ENCODE measurements around the gene MEIOB.
"Not testable (repeated sequence)": the region's sequence is repeated elsewhere in the genome, so short reads cannot be mapped to it uniquely, and the experiment has no call there.

The MEIOB gene

GRCh38 chr16:1876066-1876465 is 4.1 kb upstream of the MEIOB start:
- DNase-seq = not testable (repeated sequence)

DNA sequence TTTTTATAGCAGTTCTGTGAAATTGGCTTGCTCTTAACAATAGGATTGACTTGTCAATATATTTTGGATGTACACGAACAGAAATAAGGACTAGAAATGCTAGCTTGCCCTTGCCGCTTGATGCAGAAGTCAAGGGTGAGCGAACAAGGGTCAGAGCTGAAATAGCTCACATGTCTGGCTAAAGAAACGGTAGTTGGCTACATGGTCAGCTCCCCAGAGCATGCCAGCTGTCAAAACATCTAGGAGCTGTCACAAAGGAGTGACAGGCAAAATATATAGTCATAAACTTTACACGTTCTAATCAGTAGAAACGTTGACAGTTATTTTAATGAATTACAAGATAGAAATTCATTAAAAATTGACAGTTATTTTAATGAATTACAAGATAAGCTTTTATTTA is 2.9 kb upstream of the MEIOB start:
- no peak for DNase-seq

GRCh38 chr16:1870365-1871082 is 1.4 kb downstream of the MEIOB start:
- peak; percentile 42 for DNase-seq

GRCh38 chr16:1865902-1866690 is 5.9 kb downstream of the MEIOB start:
- no peak for DNase-seq

DNA sequence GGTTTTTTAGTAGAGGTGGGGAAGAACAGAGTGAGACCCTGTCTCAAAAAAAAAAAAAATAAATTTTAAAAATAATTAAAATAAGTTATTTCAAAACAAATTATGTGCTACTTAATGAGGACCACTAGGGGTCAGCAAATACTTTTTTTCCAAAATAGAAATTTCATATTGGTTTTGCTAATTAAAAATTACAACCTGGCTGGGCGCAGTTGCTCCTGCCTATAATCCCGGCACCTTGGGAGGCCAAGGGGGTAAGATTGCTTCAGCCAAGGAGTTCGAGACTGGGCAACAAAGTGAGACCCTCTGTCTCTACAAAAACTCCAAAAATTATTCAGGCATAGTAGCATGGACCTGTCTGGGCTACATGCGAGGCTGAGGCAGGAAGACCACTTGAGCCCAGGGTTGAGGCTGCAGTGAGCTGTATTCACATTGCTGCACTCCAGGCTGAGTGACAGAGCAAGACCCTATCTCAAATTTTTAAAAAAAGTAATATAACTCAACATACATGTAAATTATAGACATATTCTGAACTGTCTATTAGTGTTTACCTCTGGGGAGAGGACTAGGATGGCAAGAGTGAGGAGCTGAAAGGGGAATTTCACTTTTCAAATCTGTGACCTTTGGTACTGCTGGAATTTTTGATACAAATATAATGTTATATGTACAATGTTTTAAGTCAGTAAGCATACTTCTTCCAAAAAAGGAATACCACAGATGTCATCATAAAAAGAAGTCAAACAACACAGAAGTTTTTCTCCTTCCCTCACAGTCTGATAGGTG is 8.1 kb downstream of the MEIOB start:
- DNase-seq = no peak

DNA sequence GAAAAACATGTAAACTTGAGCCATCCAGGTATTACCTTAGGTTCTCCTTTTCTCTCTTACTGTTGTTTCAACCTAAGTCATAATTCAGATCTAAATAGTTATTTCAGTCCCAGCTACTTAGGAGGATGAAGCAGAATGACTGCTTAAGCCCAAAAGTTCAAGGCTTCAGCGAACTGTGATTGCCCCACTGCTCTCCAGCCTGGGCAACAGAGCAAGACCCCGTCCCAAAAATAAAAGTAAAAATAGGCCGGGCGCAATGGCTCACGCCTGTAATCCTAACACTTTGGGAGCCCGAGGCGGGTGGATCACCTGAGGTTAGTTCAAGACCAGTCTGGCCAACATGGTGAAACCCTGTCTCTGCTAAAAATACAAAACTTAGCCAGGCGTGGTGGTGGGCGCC is 9.6 kb downstream of the MEIOB start:
- no peak for DNase-seq

DNA sequence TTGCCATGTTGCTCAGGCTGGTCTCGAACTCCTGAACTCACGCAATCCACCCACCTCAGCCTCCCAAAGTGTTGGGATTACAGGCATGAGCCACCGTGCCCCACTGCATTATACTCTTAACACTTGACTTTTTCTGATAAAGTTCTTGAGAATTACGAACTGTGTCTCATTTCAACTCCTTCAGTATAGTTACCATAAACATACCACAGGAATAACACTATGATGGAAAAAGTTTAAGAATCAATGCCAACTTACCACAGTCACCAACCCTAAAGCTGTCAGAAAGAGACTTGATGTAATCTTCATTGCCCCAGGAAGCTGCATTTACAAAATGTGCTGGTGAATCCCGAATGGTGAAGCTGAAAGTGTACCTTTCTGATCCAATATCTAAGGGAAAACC is 10.2 kb downstream of the MEIOB start:
- DNase-seq = no peak

DNA sequence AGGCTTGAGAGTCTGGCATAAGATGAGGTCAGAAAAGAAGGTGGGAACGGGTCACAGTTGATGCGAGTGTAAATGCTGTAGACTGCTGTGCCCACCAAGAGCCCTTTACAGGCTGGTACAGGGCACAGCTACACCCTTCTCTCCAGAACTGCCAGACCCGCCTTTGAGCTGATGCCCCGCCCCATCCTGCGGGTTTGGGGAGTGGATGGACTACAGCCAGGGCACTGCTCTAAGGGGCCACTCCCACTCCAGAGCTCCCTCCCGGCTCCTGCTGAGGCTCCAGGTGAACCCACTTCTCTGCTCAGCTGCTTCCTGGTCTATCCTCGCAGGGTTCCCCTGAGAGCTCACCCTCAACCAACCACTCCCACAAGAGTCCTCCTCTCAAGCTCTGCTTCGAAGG is 12.3 kb downstream of the MEIOB start:
- DNase-seq = no peak

DNA sequence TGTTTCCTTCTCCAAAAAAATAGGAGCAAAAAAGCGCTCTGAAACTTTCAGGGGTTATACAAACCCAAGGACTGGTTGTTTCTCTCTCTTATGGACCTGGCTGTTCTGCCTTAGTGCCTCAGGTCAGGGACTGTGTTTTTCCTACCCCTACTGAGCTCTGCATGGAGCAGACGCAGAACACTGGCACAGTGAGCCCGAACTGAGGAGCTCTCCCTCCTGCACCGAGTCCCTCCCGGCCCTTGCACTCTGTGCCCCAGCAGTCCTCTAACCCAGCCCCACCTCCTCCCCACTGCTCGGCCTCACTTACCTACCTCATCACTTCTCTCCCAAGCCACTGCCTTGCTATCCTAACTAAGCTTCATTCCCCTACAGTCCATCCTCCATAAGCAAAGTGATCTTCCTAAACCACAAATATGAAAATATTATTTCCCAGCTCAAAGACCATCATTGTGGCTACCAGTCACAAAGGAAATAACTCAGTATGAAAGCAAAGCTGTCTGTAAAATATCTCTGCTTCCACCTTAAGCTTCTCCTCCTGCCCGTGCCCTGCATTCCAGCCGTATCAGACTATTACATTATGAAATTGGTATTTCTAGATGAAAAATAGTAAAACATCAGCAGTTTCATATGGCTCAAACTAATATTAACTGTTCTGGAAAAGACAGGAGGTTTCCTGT is 13.6 kb downstream of the MEIOB start:
- no peak for DNase-seq

DNA sequence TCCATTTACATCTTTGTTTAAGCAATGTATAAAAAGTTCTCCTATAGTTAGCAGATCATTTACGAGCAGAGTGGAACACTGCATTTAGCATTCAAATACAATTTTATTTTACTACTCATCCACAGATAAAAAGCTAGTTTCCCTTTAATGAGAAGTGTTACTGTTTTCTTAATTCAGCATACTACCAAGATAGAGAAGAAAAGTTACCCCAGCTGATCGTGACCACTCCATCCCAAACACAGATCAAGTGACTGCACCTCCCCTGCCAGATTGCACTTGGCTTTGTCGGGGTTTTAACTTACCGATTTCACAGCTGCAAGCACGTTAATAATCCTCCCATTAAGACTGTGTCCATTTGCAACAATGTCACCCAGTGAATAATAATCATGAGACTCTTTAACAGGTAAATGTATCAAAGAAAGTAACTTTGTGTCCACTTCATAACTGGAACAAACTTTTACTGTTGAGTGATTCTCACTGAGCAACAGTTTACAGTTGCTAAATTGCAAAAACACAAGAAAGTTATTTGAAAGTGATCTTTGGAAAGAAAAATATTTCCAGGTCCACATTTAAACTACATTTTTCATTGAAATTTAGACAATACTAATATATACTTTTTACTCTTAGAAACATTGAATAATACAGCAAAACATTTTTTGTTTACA is 14.4 kb downstream of the MEIOB start:
- DNase-seq = no peak

GRCh38 chr16:1851793-1852192 is 20.2 kb downstream of the MEIOB start:
- no peak for DNase-seq

GRCh38 chr16:1850981-1851380 is 21.0 kb downstream of the MEIOB start:
- DNase-seq = no peak

GRCh38 chr16:1846416-1846815 is 25.5 kb downstream of the MEIOB start:
- DNase-seq = no peak

DNA sequence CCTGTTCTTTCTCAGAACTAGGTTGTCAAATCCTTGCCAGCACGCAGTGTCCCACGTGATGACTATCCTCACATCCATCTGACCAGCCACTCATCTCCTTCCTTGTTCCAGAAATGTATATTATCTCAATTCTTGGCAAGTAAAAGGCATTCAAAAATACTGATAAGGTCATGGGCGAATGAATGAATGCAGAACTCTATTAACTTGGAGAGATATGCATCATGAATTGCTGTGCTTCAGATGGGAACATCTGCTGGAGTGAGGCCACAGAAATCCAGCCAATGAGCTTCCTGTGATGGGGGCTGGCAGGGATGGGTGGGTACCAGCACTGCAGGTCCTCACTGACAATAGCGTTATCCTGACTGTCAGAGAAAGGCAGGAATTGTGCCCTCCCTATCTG is 26.0 kb downstream of the MEIOB start:
- no peak for DNase-seq

GRCh38 chr16:1839554-1839953 is 32.4 kb downstream of the MEIOB start:
- no peak for DNase-seq

GRCh38 chr16:1834096-1834495 is 37.9 kb downstream of the MEIOB start:
- DNase-seq = no peak

- no peak for DNase-seq
Measured at GRCh38 chr16:1832838-1833454, 39.0 kb downstream of the MEIOB start.

DNA sequence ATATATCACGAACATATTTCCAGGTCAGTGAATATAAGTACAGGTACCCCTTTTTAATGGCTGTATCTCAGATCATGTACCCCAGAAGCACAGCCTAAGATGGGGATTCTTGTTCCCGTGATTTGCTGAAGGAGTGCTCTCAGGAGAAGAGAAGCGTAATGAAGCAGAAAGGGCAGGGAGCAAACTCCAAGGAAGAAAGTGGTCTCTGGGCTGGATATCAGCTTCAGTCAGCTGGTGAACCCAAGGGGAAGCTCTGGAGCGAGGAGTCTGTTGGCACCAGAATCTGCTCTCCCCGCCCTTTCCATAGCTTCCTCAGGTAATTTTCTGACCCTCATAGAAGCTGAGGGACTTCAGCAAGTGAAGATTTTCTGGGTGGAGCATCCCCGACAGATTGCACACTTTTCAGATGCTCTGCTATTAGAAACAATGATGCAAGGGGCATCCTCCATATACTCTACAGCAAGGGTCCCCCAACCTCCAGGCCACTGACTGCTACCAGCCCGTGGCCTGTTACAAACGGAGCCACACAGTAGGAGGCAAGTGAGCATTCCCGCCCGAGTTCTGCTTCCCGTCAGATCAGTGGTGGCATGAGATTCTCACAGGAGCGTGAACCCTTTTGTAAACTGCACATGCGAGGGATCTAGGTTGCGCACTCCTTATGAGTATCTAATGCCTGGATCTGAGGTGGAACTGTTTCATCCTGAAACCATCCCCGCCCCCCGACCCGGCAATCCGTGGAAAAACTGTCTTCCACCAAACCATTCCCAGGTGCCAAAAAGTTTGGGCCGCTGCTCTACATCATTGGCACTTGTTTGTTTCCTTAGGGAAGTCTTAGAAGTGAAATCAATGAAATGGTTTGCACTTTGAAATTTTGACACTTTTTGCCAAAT is 40.5 kb downstream of the MEIOB start:
- DNase-seq = no peak

DNA sequence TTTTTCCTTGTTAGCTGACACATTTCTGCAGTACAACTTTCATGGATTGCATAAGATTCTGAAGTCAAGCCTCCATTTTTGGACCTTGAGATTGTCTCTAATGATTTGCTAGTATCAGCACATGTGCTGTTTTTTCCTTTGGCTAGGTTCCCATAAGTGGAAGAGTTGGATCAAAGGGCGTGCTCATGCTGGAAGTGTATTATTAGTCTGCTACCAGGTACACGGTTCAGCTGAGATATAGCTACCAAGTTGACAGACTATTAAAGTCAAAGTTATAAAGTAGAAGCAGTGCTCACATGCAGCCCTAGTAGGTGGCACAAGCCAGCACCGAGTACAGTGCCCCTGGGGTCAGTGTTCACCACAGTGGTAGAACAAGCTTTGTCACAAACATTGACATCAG is 41.8 kb downstream of the MEIOB start:
- no peak for DNase-seq

GRCh38 chr16:1828645-1829410 is 43.1 kb downstream of the MEIOB start:
- no peak for DNase-seq
